ENCODE data around the gene CAVIN3.

Gene CAVIN3, protein sequence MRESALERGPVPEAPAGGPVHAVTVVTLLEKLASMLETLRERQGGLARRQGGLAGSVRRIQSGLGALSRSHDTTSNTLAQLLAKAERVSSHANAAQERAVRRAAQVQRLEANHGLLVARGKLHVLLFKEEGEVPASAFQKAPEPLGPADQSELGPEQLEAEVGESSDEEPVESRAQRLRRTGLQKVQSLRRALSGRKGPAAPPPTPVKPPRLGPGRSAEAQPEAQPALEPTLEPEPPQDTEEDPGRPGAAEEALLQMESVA

GRCh38 chr11:6320411-6321155 is at the start of gene CAVIN3:
CAVIN3 (minus strand) TSS chr11:6320501; CDS start chr11:6320476, 25 bp downstream.
- DNase-seq (ENCODE audit: low spot score), result no peak

DNA sequence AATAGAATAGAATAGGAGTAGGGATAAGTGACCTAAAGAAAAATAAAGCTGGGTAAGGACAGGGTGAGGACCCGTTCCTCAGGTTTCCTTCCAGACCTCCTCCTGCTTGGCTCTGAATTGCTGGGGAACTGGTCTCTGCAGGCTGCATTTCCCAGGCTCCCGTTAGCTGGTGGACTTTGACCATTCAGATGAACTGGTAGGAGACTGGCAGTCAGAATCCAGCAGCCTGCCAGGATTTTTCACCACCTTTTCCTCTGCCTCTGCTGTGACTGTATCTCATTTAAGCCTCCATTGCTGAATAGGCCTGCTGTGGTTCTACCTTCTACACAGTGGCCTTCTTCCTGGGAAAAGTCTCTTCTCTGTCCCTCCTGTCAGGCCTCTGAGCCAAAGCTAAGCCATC is 45.4 kb upstream of the CAVIN3 start:
- no peak for DNase-seq (ENCODE audit: low spot score)

GRCh38 chr11:6362873-6363678 is 42.8 kb upstream of the CAVIN3 start:
- DNase-seq (ENCODE audit: low spot score), result peak; percentile 64

- no peak for DNase-seq (ENCODE audit: low spot score)
These were observed 42.0 kb upstream of the CAVIN3 start for GRCh38 chr11:6362185-6362872.

DNA sequence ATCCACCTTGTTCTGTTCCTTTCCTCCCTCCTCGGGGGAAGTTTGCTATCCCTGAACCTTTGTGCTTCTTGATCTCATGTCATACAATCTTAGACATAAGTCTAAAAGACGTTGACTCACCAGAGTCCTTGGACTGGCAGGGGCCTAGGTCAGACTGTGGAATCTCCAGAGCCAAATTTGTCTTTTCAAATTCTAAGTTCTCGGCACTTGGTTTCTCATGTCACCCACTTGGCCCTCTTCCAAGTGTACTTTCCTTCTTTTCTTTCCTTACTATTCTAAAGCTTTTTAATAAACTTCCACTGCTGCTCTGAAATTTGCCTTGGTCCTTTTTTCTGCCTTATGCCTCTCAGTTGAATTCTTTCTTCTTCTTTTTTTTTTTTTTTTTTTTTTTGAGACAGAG is 39.9 kb upstream of the CAVIN3 start:
- no peak for DNase-seq (ENCODE audit: low spot score)

- no peak for DNase-seq (ENCODE audit: low spot score)
These were observed 36.9 kb upstream of the CAVIN3 start for GRCh38 chr11:6357222-6357621.

DNA sequence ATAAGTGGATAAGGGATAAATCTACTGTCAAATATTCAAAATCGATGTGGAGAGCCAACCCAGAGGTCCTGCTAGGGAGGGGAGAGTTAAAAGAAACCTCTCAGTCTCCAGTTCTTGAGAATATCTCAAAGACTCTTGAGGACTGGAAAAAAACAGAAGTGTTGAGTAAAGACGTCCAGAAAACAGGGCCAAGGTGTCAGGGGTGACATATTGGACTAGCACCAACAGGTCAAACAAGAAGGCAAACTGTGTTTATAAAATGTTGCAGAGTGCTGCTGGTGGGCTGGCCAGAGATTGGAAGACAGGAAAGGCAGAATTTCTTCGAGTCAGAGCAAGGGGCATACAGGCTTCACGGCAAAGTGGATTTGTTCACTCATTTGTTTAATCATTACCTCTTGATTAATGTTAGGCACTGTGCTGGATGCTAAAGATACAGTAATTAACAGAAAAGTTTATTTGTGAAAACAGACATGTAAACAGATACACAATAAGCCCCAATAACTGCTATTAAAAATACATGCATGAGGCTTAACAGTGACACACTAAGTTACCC is 36.3 kb upstream of the CAVIN3 start:
- DNase-seq (ENCODE audit: low spot score), result no peak

- DNase-seq (ENCODE audit: low spot score), result no peak
These were observed 34.6 kb upstream of the CAVIN3 start for GRCh38 chr11:6354651-6355485.

DNA sequence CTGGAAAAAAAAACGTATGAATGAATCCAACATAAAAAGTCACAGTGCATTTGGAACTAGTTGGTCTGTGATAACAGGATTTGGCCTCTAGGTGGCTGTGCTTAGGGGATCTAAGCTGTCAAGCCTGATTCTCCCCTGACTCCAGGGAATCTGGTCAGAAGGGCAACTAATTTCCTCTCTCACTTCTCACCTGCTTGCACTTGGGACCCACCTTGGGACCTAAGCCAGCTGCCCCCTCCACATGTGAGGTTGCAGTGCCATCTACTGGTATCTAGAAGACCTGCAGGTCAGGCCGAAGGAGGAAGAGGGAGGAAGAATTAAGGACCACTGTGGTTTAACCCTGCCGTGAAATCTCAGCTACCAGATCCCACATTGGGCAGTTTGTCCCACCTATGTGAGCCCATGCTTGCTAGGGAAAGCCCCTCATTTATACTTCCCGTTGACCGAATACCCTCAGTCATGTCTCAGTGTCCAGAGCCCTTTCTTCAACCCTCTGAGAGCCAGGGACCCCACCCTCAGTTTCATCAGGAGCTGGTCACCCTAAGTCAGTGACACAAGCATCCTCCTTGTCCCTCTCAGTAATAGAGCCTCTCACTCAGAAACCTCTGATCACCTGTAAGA is 33.2 kb upstream of the CAVIN3 start:
- DNase-seq (ENCODE audit: low spot score), result peak; percentile 15

DNA sequence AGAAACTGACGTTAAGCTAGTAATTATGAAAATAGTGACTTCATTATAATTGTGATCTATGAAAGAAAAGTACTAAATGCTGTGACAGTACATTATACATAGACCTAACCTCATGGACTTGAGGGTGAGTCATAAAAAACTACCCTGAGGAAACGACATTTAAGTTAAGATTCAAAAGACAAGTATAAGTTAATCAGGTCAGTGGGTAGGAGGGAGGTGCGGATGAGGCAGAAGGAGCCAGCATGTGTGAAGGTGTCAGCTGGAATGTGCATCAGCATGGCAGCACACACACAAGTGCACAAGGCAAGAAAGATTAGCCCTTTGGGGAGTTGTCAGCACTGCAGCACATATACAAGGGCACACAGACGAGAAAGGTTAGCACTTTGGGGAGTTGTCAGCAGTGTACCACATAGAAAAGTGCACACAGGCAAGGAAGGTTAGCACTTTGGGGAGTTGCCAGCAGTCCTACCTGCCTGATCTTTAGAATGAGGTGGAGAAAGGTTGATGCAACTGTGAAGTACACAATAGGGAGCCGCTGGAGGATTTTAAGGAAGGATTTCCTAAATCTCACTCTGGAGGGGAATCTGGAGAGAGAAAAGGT is 31.6 kb upstream of the CAVIN3 start:
- no peak for DNase-seq (ENCODE audit: low spot score)

DNA sequence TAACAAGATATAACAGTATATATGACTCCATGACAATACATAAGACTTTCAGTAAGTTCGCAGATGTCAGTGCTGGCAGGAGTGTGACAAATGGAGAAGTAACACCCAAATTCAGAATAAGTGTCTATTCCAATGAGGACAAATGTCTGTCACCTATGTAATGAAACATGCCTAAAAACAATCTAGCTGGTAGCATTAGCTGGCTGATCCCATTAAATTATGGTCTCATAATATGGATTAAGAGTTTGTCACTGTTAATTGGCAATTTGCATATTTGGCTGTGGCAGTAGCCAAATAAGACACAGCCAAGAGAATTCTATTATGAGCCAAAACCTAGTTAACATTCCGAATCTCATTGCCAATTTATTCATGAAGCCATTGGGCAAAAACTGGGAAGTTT is 30.2 kb upstream of the CAVIN3 start:
- DNase-seq (ENCODE audit: low spot score), result no peak

DNA sequence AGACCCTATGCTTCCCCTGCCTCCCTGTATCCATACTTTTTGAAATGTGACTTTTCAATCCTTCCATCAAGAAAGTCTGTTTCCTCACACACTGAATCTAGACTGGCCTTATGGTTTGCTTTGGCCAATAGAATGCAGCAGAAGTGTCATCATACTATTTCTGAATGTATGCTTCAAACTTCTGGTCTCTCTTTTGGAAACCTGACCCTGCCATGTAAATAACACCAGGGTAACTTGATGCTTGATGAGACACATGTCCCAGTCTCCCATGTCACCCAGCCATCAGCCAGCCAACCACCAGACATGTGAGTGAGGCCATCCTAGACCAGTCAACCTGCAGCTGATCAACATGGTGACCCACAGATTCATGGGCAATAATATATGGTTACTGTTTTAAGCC is 29.7 kb upstream of the CAVIN3 start:
- no peak for DNase-seq (ENCODE audit: low spot score)

DNA sequence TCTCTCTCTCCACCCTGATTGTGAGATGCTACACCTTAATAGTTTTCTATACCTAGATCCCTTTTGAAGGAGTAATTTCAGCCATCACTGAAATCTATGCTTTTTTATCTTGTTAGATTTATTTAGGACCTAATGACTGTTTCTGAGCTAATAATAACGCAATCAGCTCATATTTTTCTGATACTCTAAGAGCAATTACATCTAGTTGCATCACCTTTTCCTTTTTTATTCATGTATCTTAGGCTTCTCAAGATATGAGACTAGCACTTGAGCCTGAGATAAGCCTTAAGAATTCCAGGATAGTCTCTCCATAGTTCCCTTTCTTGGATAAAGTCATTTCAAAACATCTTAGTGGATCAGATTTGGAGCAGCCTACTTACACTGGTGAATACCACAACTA is 25.1 kb upstream of the CAVIN3 start:
- no peak for DNase-seq (ENCODE audit: low spot score)

DNA sequence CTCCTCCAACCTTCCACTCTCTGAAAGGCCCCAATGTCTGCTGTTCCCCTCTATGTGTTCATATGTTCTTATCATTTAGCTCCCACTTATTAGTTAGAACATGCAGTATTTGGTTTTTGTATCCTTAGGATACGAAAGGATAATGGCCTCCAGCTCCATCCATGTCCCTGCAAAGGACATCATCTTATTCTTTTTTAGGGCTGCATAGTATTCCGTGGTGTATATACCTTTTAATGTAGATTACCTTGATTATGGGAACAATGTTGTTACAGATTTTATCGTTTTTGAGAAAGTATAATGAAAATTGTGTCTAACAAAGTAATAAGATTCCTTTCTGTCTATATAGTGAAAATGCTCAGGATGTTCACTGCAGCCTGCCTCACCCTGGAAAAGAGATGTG is 16.0 kb upstream of the CAVIN3 start:
- no peak for DNase-seq (ENCODE audit: low spot score)

DNA sequence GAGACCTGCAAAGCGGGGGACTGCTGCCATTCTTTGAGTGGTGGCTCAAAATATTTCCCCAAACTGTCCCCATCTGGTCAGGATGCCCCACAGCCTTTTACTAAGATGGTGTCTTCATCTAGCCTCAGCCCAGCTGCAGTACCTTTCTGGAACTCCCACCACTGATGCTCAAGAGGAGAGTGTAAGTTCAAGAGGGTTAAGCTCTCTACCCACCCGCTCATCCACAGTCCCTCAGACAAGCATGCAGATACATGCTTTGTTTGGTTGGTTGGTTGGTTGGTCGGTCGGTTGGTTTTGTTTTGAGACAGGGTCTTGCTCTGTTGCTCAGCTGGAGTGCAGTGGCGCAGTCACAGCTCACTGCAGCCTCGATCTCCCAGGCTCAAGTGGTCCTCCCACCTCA is 14.5 kb upstream of the CAVIN3 start:
- DNase-seq (ENCODE audit: low spot score), result no peak

GRCh38 chr11:6333095-6333494 is 12.8 kb upstream of the CAVIN3 start:
- DNase-seq (ENCODE audit: low spot score), result no peak

GRCh38 chr11:6332066-6332465 is 11.8 kb upstream of the CAVIN3 start:
- no peak for DNase-seq (ENCODE audit: low spot score)

- DNase-seq (ENCODE audit: low spot score), result no peak
These were observed 8.0 kb upstream of the CAVIN3 start for GRCh38 chr11:6328321-6328720.

DNA sequence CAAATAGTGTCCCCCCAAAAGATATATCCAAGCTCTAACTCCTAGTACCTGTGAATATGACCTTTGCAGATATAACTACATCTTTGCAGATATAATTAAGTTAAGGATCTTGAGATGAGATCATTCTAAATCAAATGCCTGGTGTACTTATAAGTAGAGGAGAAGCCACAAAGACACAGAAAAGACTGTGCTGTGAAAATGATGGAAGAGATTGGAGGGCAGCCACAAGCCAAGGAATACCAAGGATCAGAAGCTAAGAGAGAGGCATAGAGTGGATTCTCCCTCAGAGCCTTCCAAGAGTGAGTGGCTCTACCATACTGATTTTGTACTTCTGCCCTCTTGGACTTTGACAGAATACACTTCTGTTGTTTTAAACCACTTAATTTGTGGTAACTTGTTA is 7.5 kb upstream of the CAVIN3 start:
- no peak for DNase-seq (ENCODE audit: low spot score)

DNA sequence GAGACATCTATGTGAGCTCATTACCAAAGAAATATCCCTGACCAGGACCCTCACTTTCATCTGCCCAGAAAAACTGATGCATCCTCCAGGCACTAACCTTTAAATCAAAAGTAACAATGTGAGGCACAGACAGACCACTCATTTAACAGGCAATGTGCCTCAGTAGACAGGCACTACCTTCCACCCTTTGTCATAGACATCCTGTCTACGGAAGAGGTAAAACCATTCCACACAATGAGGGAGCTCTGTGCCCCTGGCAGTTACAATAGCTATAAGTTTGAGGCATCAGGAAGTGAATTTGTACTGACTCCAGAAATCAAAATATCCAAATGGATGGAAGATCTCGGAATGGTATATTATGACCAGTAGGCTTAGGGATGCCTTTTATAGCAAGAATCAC is 6.7 kb upstream of the CAVIN3 start:
- DNase-seq (ENCODE audit: low spot score), result no peak
